ENCODE results near the gene PTGER2.

DNA sequence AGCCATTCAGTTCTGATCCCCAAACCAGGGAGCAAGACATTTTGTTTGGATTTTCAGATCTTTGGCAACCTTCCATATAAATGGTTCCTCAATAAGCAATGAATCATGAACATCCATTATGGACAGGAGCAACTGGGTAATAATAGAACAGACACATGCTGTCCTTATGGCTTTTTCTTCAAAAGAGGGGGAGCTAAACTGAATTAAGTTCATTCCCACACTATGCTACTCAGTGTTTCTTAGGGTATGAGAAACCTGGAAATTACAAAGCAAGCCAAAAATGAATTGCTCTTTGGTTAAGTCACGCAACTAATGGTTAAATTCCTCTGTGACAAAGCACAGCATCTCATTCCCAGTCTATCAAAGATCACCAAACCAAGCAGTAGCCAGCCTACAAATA lies 51.0 kb downstream of the PTGER2 start:
- no peak for TF ChIP-seq POLR2A (IDR thresholded peaks at IDR 0.05)
- TF ChIP-seq, protein P1, sequence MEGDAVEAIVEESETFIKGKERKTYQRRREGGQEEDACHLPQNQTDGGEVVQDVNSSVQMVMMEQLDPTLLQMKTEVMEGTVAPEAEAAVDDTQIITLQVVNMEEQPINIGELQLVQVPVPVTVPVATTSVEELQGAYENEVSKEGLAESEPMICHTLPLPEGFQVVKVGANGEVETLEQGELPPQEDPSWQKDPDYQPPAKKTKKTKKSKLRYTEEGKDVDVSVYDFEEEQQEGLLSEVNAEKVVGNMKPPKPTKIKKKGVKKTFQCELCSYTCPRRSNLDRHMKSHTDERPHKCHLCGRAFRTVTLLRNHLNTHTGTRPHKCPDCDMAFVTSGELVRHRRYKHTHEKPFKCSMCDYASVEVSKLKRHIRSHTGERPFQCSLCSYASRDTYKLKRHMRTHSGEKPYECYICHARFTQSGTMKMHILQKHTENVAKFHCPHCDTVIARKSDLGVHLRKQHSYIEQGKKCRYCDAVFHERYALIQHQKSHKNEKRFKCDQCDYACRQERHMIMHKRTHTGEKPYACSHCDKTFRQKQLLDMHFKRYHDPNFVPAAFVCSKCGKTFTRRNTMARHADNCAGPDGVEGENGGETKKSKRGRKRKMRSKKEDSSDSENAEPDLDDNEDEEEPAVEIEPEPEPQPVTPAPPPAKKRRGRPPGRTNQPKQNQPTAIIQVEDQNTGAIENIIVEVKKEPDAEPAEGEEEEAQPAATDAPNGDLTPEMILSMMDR (IDR thresholded peaks at IDR 0.05) = no peak
